ENCODE measurements around the gene KDM4C.
A peak's percentile ranks its signal among the peaks of the same experiment; 100 is the strongest.
"Not testable (repeated sequence)": the region's sequence is repeated elsewhere in the genome, so short reads cannot be mapped to it uniquely, and the experiment has no call there.

KDM4C gene

DNA sequence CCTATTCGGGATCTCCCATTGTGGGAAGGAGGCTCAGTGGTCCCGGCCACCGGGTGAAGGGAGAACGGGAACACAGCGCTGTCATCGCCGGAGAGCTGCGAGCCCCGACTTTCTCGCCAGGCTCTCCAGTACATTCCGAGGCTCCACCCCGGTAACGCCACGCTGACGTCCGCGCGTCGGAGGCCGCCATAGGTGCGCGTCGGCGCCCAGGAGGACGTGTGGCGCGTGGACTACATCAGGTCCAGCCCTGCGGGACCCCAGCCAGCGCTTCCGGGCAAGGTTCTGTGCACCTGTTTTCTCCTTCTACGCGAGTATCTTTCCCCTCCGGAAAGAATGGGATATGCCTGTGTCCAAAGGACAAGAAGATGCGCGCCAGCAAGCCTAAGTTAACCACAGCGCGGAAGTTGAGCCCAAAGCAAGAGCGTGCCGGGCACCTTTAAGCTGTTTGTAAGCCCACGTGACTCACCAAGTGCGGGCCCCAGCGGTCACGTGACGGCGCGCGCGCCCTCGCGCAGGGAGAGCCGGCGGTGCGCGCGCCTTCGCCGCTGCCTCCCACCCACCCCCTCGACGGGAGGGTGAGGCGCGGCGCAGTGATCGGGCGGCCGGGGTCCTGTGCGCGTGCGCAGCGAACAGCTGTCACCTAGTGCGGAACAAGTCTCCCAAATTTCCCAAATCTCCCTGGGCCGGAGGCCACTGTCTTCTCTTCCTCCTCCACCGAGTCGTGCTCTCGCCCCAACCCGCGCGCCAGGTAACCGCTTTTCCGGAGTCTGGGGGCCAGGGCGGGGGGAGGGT lies at the start of gene KDM4C:
Gene KDM4C, plus strand, starts transcription at position 518 of the 792 bp plus-strand sequence. CDS start 35,016 bp downstream, outside the sequence.
- DNase-seq: peak; percentile 92

DNA sequence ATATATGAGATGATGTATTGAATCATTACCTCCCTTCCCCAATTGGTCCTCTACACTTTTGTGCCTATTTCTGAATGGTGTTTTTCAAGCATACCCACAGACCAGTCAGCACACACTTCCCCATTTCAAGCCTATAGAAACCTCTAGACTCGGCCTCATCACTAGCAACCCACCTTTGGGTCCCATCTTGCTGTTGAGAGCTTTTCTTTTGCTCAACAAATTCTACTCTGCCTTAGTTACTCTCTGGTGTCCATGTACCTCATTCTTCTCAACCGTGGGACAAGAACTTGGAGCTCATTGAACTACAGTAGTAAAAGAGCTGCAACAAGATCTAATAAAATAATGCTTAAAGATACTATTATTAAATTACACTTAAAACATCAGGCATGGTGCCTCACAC lies 49.0 kb upstream of the KDM4C start:
- DNase-seq: no peak

DNA sequence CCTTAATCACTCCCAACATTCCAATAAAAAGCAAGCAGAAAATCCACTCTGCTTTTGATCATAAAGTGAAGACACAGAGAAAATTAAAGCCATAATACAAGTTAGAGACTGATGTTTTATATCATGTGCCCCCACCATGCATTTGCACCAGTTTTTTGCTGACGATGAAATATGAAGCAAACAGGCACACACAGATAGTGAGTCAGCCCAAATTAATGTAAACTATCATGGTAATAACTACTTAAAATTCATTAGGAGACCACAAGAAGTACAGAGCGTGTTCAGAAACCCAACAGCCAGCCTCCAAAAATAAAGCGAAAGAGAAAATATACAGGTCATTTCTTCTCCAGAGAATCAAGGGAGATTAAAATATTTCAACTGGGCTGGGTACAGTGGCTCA lies 46.4 kb upstream of the KDM4C start:
- peak; percentile 75 for DNase-seq

DNA sequence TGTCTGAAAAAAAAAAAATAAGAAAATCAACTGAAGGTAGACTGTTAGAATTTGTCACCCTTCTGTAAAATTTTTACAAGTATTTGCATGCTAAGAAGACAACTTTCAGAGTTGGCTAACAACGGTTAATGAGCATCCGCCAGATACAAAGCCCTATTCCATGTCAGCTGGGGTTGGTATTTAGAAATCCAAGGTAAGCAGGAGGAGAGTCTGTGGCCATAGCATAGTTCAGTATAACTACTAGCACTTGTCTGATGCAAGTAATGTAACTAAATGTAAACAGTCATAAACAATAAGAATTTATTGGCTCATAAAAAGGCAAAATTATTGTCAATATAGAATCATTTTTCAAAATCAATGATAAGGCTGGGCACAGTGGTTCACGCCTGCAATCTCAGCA lies 45.7 kb upstream of the KDM4C start:
- DNase-seq: no peak

DNA sequence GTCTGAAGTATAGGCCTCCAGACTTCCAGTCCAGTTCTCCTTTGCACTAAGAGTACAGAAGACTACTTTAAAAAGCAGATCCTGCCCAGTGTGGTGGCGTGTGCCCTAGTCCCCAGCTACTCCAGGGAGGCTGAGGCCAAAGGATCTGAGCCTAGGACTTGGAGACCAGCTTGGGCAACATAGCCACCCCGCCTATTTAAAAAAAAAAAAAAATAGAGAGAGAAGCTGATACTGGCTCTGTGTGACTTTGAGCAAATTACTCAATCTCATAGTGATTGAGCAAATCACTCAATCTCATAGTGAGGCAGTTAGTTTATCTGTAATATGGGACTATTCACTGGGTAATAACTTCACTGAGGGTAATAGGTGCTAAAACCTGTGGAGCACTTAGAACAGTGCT lies 43.6 kb upstream of the KDM4C start:
- DNase-seq: no peak

DNA sequence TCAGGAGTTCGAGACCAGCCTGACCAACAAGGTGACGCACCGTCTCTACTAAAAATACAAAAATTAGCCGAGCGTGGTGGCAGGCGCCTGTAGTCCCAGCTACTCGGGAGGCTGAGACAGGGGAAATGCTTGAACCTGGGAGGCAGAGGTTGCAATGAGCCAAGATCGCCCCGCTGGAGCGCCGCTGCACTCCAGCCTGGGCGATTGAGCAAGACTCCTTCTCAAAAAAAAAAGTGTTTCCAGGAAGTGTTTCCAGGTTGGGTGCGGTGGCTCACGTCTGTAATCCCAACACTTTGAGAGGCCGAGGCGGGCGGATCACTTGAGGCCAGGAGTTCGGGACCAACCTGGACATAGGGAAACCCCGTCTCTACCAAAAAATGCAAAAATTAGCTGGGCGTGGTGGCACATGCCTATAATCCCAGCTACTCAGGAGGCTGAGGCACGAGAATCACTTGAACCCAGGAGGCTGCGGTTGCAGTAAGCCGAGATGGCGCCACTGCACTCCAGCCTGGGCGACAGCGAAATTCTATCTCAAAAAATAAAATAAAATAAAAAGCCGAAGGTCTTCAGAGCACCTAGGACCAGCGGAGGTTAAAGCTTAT lies 42.5 kb upstream of the KDM4C start:
- DNase-seq: not testable (repeated sequence)

DNA sequence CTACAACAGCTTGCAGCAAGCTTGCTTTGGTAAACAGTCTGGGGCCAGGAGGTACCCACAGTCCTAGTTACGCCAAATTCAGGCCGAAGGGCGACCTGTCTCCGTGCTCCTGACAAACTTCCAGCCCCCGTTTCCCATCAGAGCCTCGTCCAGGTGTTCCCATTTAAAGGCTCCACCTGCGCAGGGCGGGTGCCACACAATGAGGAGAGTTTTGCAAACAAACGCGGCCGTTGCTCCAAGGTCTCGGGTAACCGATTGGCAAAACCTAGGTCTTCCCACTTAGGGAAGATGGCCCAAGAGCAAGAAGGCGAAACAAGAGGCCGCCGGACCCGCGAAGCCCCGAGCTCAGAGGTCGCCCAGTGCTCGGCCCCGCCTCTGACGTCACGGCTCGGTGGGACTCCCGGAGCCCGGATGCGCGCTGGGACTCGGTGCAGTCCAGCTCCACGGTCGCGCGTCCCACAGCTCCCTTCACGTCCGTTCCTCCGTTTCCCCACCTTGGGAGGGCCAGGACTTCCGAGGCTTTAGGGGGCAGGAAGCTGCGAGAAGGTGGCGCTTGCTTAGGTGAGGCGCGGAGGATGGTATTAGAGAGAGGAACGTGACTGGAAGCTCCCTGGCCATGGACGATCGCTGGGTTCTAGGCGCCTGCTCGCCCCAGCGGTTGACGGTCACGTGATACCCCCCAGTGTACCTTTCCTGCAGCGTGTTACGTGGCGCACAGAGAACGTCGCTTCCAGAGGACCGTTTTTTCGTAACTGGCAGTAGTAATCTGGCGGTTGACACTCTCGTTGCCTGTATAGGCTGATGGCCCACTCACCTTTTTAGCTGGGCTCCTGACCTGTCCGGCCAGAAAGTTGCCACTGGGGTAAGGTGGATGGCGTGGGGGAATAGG lies 41.8 kb upstream of the KDM4C start:
- no peak for DNase-seq

DNA sequence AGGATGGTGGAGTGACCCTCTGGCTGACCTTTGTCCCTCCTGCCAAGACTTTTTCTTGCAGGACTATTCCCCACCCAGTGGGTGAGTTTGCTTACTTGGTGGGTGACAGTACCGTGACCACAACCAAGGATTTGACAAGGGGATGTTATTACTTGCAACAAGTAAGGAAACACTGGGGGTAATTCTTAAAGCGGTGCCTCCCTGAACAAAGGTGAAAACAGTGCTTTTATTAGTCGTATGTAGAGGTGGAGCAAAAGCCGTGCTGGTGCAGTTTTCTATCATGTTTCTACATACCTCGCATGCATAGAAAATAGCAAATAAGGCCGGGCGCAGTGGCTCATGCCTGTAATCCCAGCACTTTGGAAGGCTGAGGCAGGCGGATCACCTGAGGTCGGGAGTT lies 41.0 kb upstream of the KDM4C start:
- DNase-seq: no peak

DNA sequence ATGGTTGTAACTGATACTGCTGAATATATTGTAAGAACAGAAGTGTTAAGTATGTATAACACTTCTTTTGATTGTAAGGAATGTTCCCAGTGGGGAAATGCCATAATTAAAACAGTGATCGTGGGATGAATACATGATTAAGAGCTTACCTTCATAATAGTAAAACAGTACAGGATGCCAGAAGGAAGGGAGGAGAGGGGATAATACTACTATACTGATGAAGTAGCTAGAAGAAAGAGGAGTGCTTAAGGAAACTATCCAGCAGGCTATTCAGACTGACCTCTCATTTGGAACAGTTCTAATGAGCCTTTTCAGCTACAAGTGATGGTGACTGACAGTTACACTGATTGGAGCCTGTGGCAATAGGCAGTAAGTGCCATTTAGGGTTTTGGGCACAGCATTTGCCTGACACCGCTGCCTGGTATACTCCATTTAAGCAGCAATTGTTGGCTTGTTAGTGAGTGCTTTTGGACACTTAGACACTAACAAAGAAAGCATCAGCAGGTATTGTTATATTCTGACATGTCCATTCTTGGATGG lies 33.8 kb upstream of the KDM4C start:
- no peak for DNase-seq

DNA sequence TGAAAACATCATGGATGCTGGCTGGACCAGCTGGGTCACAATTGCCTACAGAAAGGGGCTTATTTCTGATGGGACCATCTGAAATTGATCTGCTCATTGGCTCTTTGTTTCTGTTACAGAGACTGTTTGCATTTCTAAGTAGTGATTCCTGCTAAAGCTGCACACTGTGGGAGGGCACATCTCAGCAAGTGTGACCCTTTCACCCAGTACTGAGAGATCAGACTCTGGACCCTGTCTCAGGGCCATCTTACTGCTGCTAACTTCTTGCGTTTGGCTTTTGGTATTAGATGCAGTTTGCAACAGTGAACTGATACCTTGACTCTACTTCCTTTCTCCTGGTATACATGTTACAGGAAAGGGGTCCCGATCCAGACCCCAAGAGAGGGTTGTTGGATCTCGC lies 24.5 kb upstream of the KDM4C start:
- DNase-seq: no peak

DNA sequence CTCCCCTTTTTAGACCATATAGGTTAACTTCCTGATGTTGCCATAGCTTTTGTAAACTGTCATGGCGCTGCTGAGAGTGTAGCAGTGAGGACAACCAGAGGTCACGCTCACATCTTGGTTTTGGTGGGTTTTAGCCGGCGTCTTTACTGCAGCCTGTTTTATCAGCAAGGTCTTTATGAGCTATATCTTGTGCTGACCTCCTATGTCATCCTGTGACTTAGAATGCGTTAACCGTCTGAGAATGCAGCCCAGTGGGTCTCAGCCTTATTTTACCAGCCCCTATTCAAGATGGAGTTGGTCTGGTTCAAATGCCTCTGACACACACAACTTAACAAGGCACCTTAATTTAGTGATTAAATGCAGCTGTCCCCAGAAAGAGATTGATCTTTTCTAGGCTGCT lies 23.9 kb upstream of the KDM4C start:
- DNase-seq: no peak

DNA sequence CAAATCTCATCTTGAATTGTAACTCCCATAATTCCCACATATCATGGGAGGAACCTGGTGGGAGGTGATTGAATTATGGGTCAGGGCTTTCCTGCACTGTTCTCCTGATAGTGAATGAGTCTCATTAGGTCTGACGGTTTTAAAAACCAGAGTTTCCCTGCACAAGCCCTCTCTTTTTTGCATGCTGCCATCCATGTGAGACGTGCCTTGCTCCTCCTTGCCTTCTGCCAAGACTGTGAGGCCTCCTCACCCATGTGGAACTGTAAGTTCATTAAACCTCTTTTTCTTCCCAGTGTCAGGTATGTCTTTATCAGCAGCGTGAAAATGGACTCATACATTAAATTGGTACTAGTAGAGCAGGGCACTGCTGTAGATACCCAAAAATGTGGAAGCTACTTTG lies 22.4 kb upstream of the KDM4C start:
- DNase-seq: no peak

DNA sequence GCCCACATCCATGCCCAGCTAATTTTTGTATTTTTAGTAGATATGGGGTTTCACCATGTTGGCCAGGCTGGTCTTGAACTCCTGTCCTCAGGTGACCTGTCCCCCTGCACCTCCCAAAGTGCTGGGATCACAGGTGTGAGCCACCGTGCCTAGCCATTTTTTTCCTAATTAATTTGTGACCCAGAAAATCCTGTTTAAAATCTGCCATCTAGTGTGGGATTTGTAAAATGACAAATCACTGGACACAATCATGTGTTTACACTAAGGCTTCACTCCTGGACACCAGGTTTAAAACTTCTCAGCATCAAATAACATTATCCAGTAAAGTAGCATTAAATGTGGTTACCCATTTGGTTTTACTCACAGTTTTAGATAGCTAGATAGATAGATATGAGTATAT lies 18.6 kb upstream of the KDM4C start:
- peak; percentile 30 for DNase-seq

DNA sequence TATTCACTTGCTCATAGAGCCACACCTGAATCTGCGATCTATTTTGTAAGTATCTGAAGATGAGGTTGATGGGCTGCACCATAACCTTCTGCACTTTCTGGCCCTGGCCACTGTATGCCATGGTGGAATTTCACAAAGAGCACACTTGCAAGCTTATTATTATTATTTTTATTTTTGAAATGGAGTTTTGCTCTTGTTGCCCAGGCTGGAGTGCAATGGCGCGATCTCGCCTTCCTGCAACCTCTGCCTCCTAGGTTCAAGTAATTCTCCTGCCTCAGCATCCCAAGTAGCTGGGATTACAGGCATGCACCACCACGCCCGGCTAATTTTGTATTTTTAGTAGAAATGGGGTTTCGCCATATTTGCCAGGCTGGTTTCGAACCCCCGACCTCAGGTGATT lies 8.9 kb upstream of the KDM4C start:
- DNase-seq: not testable (repeated sequence)

DNA sequence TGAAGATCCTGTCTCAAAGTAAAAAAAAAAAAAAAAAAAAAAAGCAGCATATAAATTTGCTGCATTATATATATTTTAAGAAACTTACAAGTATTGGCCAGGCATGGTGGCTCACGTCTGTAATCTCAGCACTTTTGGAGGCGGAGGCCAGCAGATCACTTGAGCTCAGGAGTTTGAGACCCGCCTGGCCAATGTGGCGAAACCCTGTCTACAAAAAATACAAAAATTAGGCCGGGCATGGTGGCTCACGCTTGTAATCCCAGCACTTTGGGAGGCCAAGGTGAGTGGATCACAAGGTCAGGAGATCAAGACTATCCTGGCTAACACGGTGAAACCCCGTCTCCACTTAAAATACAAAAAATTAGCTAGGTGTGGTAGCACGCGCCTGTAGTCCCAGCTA lies 2.9 kb upstream of the KDM4C start:
- not testable (repeated sequence) for DNase-seq

DNA sequence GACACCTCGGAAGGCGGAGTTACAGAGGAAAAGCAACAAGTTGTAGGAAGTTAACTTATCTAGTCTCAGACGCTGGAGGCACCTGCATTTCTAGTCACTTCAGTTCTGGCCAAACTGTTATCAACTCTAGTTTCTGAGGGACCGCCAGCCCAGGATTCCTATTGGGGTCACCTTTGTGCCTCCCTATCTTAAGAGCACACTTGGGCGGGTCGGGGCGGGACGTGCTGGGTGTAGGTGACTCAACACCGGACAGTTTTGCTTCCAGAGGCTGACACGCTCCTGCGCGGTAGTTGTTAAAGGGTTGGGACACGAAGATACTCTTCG lies 679 bp upstream of the KDM4C start:
- peak; percentile 78 for DNase-seq

DNA sequence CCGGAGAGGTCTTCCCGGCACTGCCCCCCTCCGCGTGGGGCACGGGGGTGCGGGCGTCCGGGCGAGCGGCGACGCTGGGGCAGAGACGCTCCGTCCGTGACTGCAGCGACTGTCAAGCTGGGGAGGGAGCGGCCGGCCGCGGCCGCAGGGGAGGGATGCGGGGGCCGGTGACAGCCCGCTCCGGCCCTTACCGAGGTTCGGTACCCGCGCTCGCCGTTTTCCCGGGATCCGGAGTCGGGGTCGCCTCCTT lies 400 bp downstream of the KDM4C start:
- DNase-seq: no peak

DNA sequence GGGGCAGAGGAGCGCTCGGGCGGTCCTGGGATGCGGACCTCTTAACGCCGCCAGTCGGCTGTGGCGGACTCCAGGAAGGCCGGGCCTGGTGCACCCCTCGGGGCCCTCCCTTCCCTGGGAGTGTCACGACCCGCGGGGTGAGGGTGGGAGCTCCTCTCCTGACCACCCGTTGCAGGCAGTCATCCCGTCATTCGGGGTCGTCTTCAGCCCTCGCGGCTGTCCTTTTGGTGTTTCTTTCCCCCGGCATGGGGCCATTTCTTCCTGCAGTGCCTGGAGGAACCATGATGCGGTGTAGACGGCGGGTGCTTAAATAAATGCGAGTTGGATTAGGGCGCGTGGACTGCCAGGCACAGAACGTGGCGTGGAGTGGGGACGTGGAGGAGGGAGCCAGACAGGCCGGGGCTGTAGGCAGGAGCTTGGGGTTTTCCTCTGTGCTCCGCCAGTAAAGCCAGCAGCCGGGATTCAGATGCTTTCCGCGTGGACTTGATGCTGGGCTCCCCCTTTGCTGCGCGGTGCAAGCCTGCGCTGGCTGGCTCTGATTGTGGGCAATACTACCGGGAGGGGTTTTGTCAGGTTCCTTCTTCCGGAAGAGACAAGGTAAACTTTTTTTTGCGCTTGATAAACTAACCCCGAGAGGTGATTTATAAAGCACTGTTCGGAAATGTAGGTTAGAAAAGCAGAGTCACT lies 868 bp downstream of the KDM4C start:
- peak; percentile 50 for DNase-seq

DNA sequence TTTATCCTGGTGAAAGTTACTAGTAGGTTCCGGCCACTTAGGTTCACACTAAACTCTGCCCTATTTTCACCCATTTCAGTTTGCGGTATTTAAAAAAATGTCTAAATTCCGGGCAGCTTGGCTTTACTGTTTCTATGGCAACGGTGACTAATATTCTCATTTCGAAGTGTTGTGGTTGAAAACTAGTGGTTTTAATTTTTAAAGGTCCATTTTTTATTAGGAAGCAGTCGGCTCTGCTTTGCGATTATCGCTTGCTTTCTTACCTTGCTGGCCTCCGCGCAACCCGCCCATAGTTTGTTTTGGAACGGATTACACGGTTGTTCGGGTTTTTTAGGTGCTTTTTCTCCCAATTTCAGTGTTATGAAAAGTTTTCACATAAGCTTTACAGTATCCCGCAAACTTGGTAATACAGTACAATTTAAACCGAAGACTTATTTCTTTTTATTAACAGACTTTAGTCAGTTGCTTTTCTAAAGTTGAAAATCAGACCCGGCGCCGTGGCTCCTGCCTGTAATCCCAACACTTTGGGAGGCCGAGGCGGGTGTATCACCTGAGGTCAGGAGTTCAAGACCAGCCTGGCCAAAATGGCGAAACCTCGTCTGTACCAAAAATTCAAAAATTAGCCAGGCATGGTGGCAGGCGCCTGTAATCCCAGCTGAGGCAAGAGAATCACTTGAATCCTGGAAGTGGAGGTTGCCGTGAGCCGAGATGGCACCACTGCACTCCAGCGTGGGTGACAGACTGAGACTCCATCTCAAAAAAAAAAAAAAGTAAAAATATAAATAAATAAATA lies 1.6 kb downstream of the KDM4C start:
- DNase-seq: peak; percentile 89

DNA sequence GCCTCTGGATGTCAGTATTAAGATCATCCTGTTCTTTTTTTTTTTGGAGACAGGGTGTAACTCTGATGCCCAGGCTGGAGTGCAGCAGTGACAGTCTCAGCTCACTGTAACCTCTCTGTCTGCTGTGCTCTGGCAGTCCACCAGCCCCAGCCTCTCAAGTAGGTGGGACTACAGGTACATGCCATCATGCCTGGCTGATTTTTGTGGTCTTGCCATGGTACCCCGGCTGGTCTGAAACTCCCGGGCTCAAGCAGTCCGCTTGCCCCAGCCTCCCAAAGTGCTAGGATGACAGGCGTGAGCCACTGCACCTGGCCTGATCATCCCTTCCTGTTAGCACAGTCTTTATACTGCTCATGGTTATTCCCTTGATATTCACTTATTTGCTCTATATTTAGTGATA lies 3.5 kb downstream of the KDM4C start:
- no peak for DNase-seq

DNA sequence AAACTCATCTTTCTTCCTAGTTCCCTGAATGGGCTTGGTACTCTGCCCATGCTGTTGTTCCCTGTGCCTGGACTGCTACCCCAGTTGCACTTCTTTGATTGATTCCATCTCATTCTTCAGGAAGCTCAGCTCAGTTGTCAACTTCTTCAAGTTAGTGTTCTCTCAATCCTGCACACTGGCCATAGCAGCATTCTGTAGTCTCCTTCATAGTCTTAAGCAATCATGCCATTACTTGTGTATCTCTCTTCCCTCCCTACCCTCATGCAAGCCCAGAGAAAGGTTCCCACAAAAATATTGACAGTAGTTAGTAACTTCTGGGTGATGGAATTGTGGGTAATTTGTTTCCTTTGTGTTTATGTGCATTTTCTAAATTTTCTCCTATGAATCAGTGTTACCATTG lies 5.5 kb downstream of the KDM4C start:
- DNase-seq: no peak

DNA sequence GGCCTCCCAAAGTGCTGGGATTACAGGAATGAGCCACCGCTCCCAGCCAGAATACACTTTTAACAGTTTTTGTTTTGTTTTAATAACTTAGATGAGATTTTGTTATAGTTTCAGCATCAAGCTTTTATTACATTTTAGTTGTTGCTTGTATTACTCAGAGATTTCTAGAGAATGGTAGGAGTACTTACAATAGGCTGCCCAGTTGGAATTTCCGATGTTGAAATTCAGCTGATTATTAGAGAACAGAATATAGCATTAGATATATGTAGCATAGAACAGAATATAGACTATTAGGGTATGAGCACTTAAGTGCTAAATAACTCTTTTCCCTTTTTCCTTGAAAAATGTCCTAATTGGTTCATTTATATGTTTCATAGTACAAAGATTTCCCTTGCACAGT lies 6.2 kb downstream of the KDM4C start:
- DNase-seq: no peak

DNA sequence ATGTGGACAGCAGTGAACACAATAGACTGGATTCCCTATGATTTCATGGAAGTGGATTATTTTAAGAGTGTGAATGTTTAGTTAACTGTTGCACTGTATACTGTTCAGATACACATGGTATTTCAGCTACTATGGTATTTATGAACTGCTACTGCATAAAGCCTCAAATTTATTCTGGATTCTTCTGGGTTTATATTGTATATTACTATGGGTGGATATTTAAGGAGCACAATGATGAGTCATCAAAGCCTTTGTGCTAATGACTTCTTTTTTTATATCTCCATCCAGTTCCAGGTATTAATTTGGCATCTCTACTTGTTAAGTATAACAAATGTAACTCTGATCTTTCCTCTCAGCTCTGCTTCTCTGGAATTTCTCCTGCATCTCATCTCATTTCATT lies 6.8 kb downstream of the KDM4C start:
- peak; percentile 3 for DNase-seq

Measured in HCEC 1CT (cell line).